ENCODE results near the gene RAD51AP2. TPM values are rescaled to one million over a fixed set of nuclear protein-coding genes. Genes with fewer than 3 reads are reported as not detected.

The RAD51AP2 gene
- total and polyA plus RNA-seq, 2 of the 13 experiments (the other 11 are each of a cell fraction or from before 2014, with no cell fraction given): 0.11 to 0.12 TPM

GRCh38 chr2:17540093-17540812 is 22.0 kb upstream of the RAD51AP2 start, which contains the start of gene VSNL1 (continued):
- TF ChIP-seq SMC3 (IDR thresholded peaks at IDR 0.05; ENCODE audit: low read length) (peak; percentile 31; the same call in 1 of the 2 replicates), ZNF556 (CRISPR knock-in tag; IDR thresholded peaks at IDR 0.05; ENCODE audit: borderline replicate concordance) (peak; percentile 23; the same call in 1 of the 2 replicates), DRAP1 (CRISPR knock-in tag; IDR thresholded peaks at IDR 0.05) (peak; percentile 81), ZNF431 (CRISPR knock-in tag; IDR thresholded peaks at IDR 0.05; ENCODE audit: borderline replicate concordance, low read depth) (no peak), MYC (CRISPR knock-in tag; IDR thresholded peaks at IDR 0.05; ENCODE audit: borderline replicate concordance) (peak; percentile 96), ARNT (IDR thresholded peaks at IDR 0.05) (no peak), NCOA2 (CRISPR knock-in tag; IDR thresholded peaks at IDR 0.05) (0 out of 2 replicates have a peak, but pooled peaks have one; percentile 44), ZNF614 (CRISPR knock-in tag; IDR thresholded peaks at IDR 0.05; ENCODE audit: borderline replicate concordance) (peak; percentile 77), TGIF2 (CRISPR knock-in tag; IDR thresholded peaks at IDR 0.05) (peak; percentile 79), SNRNP70 (IDR thresholded peaks at IDR 0.05; ENCODE audit: low read depth, low read length) (no peak), MBNL3 (CRISPR knock-in tag; conservative IDR thresholded peaks at IDR 0.05) (no peak), PCBP2 (optimal IDR thresholded peaks at IDR 0.05; ENCODE audit: low read depth, low read length, poor library complexity, severe bottlenecking) (peak; percentile 27), MEIS2 (CRISPR knock-in tag; IDR thresholded peaks at IDR 0.05) (no peak), ZNF773 (CRISPR knock-in tag; IDR thresholded peaks at IDR 0.05; ENCODE audit: borderline replicate concordance) (peak; percentile 53; the same call in 1 of the 2 replicates), ZNF17 (CRISPR knock-in tag; IDR thresholded peaks at IDR 0.05) (no peak), THAP9 (CRISPR knock-in tag; IDR thresholded peaks at IDR 0.05; ENCODE audit: borderline replicate concordance) (peak; percentile 78; the same call in 1 of the 2 replicates), POGZ (CRISPR knock-in tag; IDR thresholded peaks at IDR 0.05) (peak; percentile 72), UBTF (CRISPR knock-in tag; IDR thresholded peaks at IDR 0.05) (peak; percentile 83), FOXP4 (CRISPR knock-in tag; IDR thresholded peaks at IDR 0.05) (0 out of 2 replicates have a peak, but pooled peaks have one; percentile 11), NR2F1 (CRISPR knock-in tag; IDR thresholded peaks at IDR 0.05) (no peak)

Data from HepG2 (cell line).